Liver (tissue), 3 donors: ENCODE measurements around the gene PKMYT1.

Experiments used
- ATF3 ChIP-seq: IDR thresholded peaks from 2 replicates; pipeline ENCODE4 v1.6.1; 2016; ENCODE audit warnings: antibody characterized with exemption
- EGR1 ChIP-seq, 2 donors: IDR thresholded peaks; 2 replicates each; pipeline ENCODE4 v1.6.1; 2016 to 2018; ENCODE audit warnings: antibody characterized with exemption in 2 of 2, low read depth in 2 of 2
- FOXA1 ChIP-seq: IDR thresholded peaks from 2 replicates; pipeline ENCODE4 v1.6.1; 2016; ENCODE audit warnings: antibody characterized with exemption
- GABPA ChIP-seq, 2 donors: IDR thresholded peaks in 1 of 2; conservative IDR thresholded peaks in 1 of 2; 2 replicates each; pipeline ENCODE4 v1.6.1; 2016; ENCODE audit warnings: antibody characterized with exemption in 2 of 2, mild to moderate bottlenecking in 1 of 2, moderate library complexity in 1 of 2
- JUND ChIP-seq, 2 donors: IDR thresholded peaks; 2 replicates each; pipeline ENCODE4 v1.6.1; 2016; ENCODE audit warnings: antibody characterized with exemption in 2 of 2
- MAX ChIP-seq: IDR thresholded peaks from 2 replicates; pipeline ENCODE4 v1.6.1; 2016; ENCODE audit warnings: antibody characterized with exemption
- RAD21 ChIP-seq, 2 donors: IDR thresholded peaks; 2 replicates each; pipeline ENCODE4 v1.6.1; 2016; ENCODE audit warnings: antibody characterized with exemption in 2 of 2, mild to moderate bottlenecking in 2 of 2
- SP1 ChIP-seq: IDR thresholded peaks from 2 replicates; pipeline ENCODE4 v1.6.1; 2018; ENCODE audit warnings: antibody characterized with exemption, mild to moderate bottlenecking
- TAF1 ChIP-seq: conservative IDR thresholded peaks from 2 replicates; pipeline ENCODE4 v1.6.1; 2016; ENCODE audit warnings: antibody characterized with exemption, mild to moderate bottlenecking
- YY1 ChIP-seq: IDR thresholded peaks from 2 replicates; pipeline ENCODE4 v1.6.1; 2016; ENCODE audit warnings: antibody characterized with exemption, mild to moderate bottlenecking
- TF ChIP-seq, protein P1 (sequence below): fragments of 150-350 bp; IDR thresholded peaks from 2 replicates; pipeline ENCODE4 v1.5.1; 2017; ENCODE audit warnings: improper control_type of control experiment, low read depth, low read length; ENCODE audit not compliant: missing input control
- TF ChIP-seq, protein P2 (sequence below): IDR thresholded peaks from 2 replicates; pipeline ENCODE4 v1.6.1; 2016; ENCODE audit warnings: antibody characterized with exemption, mild to moderate bottlenecking
- donor health status: healthy.
- donor health status: healthy.

DNA sequence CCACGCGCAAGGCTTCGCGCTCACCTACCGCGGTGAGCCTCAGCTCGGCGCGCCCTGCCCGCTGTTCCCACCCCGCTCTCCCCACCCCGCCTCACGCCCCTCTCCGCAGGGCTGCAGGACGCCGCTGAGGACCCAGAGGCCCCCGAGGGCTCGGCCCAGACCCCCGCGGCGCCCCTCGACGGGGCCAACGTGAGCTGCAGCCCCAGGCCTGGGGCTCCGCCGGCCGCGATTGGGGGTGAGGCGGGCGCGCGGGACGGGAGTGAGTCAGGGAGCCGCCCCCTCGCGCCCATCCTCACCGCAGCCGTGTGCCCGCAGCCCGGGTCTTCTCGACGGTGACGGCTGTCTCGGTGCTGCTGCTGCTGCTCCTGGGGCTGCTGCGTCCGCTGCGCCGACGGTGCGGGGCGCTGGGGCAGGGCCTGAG, 13.0 kb downstream of the PKMYT1 start:
- TF ChIP-seq, protein P1, sequence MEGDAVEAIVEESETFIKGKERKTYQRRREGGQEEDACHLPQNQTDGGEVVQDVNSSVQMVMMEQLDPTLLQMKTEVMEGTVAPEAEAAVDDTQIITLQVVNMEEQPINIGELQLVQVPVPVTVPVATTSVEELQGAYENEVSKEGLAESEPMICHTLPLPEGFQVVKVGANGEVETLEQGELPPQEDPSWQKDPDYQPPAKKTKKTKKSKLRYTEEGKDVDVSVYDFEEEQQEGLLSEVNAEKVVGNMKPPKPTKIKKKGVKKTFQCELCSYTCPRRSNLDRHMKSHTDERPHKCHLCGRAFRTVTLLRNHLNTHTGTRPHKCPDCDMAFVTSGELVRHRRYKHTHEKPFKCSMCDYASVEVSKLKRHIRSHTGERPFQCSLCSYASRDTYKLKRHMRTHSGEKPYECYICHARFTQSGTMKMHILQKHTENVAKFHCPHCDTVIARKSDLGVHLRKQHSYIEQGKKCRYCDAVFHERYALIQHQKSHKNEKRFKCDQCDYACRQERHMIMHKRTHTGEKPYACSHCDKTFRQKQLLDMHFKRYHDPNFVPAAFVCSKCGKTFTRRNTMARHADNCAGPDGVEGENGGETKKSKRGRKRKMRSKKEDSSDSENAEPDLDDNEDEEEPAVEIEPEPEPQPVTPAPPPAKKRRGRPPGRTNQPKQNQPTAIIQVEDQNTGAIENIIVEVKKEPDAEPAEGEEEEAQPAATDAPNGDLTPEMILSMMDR: no peak
- TF ChIP-seq RAD21 (IDR thresholded peaks at IDR 0.05) (no peak), GABPA (IDR thresholded peaks at IDR 0.05 in 1 of 2, conservative IDR thresholded peaks at IDR 0.05 in 1 of 2) (no peak), MAX (no peak), EGR1 (IDR thresholded peaks at IDR 0.05; ENCODE audit: low read depth in 2 of 2) (no peak), SP1 (no peak), FOXA1 (no peak), TAF1 (no peak), YY1 (no peak), JUND (IDR thresholded peaks at IDR 0.05) (no peak), ATF3 (no peak)
- TF ChIP-seq, protein P2, sequence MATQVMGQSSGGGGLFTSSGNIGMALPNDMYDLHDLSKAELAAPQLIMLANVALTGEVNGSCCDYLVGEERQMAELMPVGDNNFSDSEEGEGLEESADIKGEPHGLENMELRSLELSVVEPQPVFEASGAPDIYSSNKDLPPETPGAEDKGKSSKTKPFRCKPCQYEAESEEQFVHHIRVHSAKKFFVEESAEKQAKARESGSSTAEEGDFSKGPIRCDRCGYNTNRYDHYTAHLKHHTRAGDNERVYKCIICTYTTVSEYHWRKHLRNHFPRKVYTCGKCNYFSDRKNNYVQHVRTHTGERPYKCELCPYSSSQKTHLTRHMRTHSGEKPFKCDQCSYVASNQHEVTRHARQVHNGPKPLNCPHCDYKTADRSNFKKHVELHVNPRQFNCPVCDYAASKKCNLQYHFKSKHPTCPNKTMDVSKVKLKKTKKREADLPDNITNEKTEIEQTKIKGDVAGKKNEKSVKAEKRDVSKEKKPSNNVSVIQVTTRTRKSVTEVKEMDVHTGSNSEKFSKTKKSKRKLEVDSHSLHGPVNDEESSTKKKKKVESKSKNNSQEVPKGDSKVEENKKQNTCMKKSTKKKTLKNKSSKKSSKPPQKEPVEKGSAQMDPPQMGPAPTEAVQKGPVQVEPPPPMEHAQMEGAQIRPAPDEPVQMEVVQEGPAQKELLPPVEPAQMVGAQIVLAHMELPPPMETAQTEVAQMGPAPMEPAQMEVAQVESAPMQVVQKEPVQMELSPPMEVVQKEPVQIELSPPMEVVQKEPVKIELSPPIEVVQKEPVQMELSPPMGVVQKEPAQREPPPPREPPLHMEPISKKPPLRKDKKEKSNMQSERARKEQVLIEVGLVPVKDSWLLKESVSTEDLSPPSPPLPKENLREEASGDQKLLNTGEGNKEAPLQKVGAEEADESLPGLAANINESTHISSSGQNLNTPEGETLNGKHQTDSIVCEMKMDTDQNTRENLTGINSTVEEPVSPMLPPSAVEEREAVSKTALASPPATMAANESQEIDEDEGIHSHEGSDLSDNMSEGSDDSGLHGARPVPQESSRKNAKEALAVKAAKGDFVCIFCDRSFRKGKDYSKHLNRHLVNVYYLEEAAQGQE: no peak
